ENCODE measurements around the gene SLF2.

Gene SLF2

DNA sequence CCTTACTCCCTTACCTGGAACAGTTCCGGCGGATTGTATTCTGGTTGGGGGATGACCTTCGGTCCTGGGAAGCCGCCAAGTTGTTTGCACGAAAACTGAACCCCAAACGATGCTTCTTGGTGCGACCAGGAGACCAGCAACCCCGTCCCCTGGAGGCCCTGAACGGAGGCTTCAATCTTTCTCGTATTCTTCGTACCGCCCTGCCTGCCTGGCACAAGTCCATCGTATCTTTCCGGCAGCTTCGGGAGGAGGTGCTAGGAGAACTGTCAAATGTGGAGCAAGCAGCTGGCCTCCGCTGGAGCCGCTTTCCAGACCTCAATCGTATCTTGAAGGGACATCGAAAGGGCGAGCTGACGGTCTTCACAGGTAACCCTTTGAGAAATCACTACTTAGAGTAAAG lies 76.3 kb downstream of the SLF2 start:
- Histone ChIP-seq H3K27me3 (ENCODE audit: insufficient read depth, low read depth) (no peaks in the 10 kb centered on the region), H2AFZ (ENCODE audit: low read depth) (no peak overlapping the region), H3K4me1 (ENCODE audit: low read depth, poor library complexity, severe bottlenecking) (peaks cover 26% of the 10 kb centered on the region), H3K9ac (no peak overlapping the region), H3K79me2 (ENCODE audit: insufficient read depth, low read depth) (peaks cover 36% of the 10 kb centered on the region), H3K4me3 (IDR thresholded peaks at IDR 0.05; ENCODE audit: insufficient read depth, low read depth, low read length) (no peak overlapping the region), H3K36me3 (ENCODE audit: insufficient read depth) (peaks cover 5% of the 10 kb centered on the region; the same call in 1 of the 2 replicates), H4K20me1 (ENCODE audit: insufficient read depth) (no peaks in the 10 kb centered on the region), H3K27ac (no peak overlapping the region), H3K4me2 (peak overlapping the region; percentile 93)
- TF ChIP-seq, protein P1, sequence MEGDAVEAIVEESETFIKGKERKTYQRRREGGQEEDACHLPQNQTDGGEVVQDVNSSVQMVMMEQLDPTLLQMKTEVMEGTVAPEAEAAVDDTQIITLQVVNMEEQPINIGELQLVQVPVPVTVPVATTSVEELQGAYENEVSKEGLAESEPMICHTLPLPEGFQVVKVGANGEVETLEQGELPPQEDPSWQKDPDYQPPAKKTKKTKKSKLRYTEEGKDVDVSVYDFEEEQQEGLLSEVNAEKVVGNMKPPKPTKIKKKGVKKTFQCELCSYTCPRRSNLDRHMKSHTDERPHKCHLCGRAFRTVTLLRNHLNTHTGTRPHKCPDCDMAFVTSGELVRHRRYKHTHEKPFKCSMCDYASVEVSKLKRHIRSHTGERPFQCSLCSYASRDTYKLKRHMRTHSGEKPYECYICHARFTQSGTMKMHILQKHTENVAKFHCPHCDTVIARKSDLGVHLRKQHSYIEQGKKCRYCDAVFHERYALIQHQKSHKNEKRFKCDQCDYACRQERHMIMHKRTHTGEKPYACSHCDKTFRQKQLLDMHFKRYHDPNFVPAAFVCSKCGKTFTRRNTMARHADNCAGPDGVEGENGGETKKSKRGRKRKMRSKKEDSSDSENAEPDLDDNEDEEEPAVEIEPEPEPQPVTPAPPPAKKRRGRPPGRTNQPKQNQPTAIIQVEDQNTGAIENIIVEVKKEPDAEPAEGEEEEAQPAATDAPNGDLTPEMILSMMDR (conservative IDR thresholded peaks at IDR 0.05; ENCODE audit: low read depth, low read length), result no peak

DNA sequence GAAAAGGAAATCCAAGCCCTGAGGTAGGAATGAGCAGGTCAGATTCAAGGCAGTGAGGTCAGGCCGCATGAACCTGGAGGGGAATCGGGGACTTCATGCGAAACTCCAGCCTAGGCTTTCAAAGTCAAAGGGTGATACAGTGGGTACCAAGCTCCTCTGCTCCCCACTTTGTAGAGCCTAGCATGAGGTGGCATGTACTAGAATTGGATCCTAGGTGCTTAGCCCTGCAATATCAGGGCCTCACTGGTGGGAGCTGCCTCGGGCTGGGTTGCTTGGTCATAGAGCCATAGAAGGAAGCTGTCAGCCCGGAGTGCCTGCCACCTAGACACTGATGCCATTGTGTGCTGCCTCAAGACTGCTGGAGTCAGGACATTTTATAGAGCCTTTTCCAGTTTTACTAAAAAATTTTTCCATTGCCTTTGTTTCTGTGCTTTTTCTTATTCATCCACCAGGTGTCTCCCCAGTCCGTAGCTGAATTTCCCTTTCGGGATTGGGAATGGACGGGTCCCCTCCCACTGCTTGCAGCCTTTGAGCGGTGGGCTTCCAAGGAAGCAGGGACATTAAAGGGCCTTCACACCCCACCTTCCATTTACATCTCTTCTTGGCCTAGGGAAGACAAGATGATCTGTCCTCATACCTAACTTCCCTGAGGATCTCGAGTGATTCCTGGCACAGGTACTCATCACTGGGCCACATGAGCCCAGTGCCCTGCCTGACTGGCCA lies 81.4 kb downstream of the SLF2 start:
- peaks cover 23% of the 10 kb centered on the region for H3K4me1 ChIP-seq (ENCODE audit: low read depth, poor library complexity, severe bottlenecking)
- TF ChIP-seq, protein P1 (conservative IDR thresholded peaks at IDR 0.05; ENCODE audit: low read depth, low read length), result peak; percentile 58

DNA sequence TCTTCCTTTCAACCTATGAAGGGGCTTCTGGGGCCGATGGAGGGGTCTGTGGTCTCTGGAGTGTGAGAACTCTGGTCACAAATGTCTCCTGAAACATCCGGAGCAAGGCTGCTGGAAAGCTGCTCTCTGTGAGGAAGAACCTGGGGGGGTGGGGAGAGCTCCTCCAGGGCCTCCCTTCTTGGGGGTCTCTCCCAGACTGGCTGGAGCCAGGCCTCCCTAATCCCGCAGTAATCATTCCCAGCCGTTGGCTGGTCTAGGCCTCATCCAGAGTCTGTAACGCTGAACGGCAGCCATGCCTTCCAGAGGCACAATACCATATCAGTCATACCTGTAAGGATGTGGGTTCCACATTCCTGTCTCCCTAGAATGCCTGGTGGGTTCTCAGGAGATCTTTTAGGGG lies 82.4 kb downstream of the SLF2 start:
- no peaks in the 10 kb centered on the region for H3K27me3 ChIP-seq (ENCODE audit: insufficient read depth, low read depth)
- no peak overlapping the region for H2AFZ ChIP-seq (ENCODE audit: low read depth)
- H3K79me2 ChIP-seq (ENCODE audit: insufficient read depth, low read depth), result peaks cover 6% of the 10 kb centered on the region; the same call in 1 of the 2 replicates
- H4K20me1 ChIP-seq (ENCODE audit: insufficient read depth), result no peaks in the 10 kb centered on the region
- no peak overlapping the region for H3K4me2 ChIP-seq
- no peak overlapping the region for H3K9ac ChIP-seq
- TF ChIP-seq, protein P1 (conservative IDR thresholded peaks at IDR 0.05; ENCODE audit: low read depth, low read length), result no peak
- no peak overlapping the region for H3K27ac ChIP-seq
- no peak overlapping the region for H3K4me3 ChIP-seq (IDR thresholded peaks at IDR 0.05; ENCODE audit: insufficient read depth, low read depth, low read length)
- peaks cover 17% of the 10 kb centered on the region for H3K4me1 ChIP-seq (ENCODE audit: low read depth, poor library complexity, severe bottlenecking)
- H3K36me3 ChIP-seq (ENCODE audit: insufficient read depth), result 0 out of 2 replicates have a peak, but pooled peaks cover 5% of the 10 kb centered on the region

More for the DNA sequence above, 81.4 kb downstream of the SLF2 start:
- Histone ChIP-seq H3K4me2 (no peak overlapping the region), H3K36me3 (ENCODE audit: insufficient read depth) (peaks cover 5% of the 10 kb centered on the region; the same call in 1 of the 2 replicates), H3K27ac (no peak overlapping the region), H3K27me3 (ENCODE audit: insufficient read depth, low read depth) (no peaks in the 10 kb centered on the region), H4K20me1 (ENCODE audit: insufficient read depth) (no peaks in the 10 kb centered on the region), H2AFZ (ENCODE audit: low read depth) (no peak overlapping the region), H3K4me3 (IDR thresholded peaks at IDR 0.05; ENCODE audit: insufficient read depth, low read depth, low read length) (no peak overlapping the region), H3K79me2 (ENCODE audit: insufficient read depth, low read depth) (peaks cover 17% of the 10 kb centered on the region), H3K9ac (no peak overlapping the region)

DNA sequence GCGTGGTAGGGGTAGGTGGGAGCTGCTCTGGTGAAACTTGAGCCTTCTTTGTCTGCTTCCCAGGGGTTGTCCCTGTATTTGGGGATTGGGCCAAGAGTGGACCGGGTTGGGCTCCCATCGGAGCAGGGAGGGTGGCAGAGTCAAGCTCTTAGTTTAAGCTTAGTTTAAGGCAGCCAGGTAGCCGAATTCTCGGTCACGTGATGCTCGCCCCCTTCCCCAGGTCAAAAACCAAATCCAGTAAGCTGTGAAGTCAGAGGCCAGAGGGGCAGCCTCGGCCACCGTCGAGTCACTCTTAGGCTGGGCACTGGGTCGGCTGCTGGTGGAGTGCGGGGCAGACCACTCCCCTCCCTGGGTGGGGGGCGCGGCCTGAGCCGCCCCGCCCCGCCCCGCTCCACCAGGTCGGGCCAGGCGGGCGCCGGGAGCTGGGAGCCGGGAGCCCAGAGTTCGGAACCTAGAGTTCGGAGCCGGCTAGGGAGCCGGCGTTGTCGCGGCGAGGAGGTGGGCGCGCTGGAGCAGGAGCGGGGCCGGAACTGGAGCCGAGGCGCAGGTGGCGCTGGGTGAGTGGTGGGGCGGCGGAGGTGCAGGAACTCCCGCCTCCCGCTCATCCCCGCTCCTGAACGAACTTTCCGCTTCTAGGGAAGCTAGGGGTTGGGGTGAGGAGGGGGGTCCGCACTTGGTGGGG lies 84.1 kb downstream of the SLF2 start:
- Histone ChIP-seq H3K4me1 (ENCODE audit: low read depth, poor library complexity, severe bottlenecking) (peaks cover 21% of the 10 kb centered on the region), H3K36me3 (ENCODE audit: insufficient read depth) (no peaks in the 10 kb centered on the region), H2AFZ (ENCODE audit: low read depth) (peak overlapping the region; percentile 92), H3K9ac (peak overlapping the region; percentile 72), H4K20me1 (ENCODE audit: insufficient read depth) (no peaks in the 10 kb centered on the region), H3K4me2 (peak overlapping the region; percentile 100), H3K27ac (peak overlapping the region; percentile 93), H3K79me2 (ENCODE audit: insufficient read depth, low read depth) (no peaks in the 10 kb centered on the region), H3K4me3 (IDR thresholded peaks at IDR 0.05; ENCODE audit: insufficient read depth, low read depth, low read length) (no peak overlapping the region), H3K27me3 (ENCODE audit: insufficient read depth, low read depth) (no peaks in the 10 kb centered on the region)
- TF ChIP-seq, protein P1 (conservative IDR thresholded peaks at IDR 0.05; ENCODE audit: low read depth, low read length), result no peak
